ENCODE data around the gene PPP2R2B. TPM values are rescaled to one million over a fixed set of nuclear protein-coding genes. Genes with fewer than 3 reads are reported as not detected.

The PPP2R2B gene
- total RNA-seq, 2 donors from 2014 or later: 9.5 to 29.8 TPM

DNA sequence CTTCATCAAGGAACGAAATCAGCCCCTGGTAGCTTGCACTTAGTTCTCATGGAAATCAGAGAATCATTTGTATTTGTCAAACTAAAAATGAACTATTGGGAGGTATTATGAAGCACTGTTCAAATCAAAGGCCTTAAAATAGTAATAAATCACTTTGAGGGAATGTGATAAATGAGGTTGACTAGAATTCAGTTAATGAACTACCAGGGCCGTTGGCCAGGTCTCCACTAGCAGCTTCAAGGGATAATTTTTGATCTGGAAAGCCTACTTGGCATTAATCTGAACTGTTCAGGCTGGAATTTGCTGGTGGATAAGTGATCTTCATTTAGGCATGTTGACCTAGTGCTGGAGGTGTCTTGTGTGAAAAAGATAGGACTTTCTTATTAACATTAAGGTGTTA, 286.2 kb downstream of the PPP2R2B start:
- H3K27me3 ChIP-seq (replicated peaks; ENCODE audit: insufficient read depth): no peaks in the 10 kb centered on the region
- DNase-seq (ENCODE audit: low spot score) (no peak), ATAC-seq (ENCODE audit: insufficient number of reproducible peaks, low FRiP score, low read depth) (no peak)
- no peak overlapping the region for H3K4me3 ChIP-seq
- no peaks in the 10 kb centered on the region for H3K9me3 ChIP-seq
- no peak overlapping the region for H3K27ac ChIP-seq
- TF ChIP-seq, protein P1, sequence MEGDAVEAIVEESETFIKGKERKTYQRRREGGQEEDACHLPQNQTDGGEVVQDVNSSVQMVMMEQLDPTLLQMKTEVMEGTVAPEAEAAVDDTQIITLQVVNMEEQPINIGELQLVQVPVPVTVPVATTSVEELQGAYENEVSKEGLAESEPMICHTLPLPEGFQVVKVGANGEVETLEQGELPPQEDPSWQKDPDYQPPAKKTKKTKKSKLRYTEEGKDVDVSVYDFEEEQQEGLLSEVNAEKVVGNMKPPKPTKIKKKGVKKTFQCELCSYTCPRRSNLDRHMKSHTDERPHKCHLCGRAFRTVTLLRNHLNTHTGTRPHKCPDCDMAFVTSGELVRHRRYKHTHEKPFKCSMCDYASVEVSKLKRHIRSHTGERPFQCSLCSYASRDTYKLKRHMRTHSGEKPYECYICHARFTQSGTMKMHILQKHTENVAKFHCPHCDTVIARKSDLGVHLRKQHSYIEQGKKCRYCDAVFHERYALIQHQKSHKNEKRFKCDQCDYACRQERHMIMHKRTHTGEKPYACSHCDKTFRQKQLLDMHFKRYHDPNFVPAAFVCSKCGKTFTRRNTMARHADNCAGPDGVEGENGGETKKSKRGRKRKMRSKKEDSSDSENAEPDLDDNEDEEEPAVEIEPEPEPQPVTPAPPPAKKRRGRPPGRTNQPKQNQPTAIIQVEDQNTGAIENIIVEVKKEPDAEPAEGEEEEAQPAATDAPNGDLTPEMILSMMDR (IDR thresholded peaks at IDR 0.05): no peak
- H3K4me1 ChIP-seq (ENCODE audit: control insufficient read depth in 1 of 2, low read depth in 2 of 2): no peaks in the 10 kb centered on the region
- peaks cover 11% of the 10 kb centered on the region for H3K36me3 ChIP-seq

DNA sequence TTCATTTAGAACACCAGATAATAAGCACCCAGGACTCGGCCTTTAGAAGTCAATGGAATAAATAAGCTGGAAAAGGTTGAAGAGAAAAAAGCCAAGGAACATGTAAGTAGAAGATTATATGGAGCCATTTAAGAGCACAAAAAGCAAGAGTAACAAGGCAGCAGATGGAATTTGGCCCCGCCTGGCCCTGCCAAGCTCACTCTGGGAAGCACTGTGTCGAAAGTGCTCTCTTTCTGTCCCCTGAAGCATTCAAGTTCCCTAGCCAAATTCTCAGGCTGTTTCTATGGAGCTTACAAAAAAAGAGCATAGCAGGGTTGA, 289.6 kb downstream of the PPP2R2B start:
- Histone ChIP-seq H3K4me1 (ENCODE audit: control insufficient read depth in 1 of 2, low read depth in 2 of 2) (no peaks in the 10 kb centered on the region), H3K27ac (no peak overlapping the region), H3K4me3 (no peak overlapping the region), H3K9me3 (no peaks in the 10 kb centered on the region), H3K36me3 (peaks cover 11% of the 10 kb centered on the region), H3K27me3 (replicated peaks; ENCODE audit: insufficient read depth) (no peaks in the 10 kb centered on the region)
- no peak for ATAC-seq (ENCODE audit: insufficient number of reproducible peaks, low FRiP score, low read depth)
- TF ChIP-seq, protein P1 (IDR thresholded peaks at IDR 0.05): no peak
- no peak for DNase-seq (ENCODE audit: low spot score)

DNA sequence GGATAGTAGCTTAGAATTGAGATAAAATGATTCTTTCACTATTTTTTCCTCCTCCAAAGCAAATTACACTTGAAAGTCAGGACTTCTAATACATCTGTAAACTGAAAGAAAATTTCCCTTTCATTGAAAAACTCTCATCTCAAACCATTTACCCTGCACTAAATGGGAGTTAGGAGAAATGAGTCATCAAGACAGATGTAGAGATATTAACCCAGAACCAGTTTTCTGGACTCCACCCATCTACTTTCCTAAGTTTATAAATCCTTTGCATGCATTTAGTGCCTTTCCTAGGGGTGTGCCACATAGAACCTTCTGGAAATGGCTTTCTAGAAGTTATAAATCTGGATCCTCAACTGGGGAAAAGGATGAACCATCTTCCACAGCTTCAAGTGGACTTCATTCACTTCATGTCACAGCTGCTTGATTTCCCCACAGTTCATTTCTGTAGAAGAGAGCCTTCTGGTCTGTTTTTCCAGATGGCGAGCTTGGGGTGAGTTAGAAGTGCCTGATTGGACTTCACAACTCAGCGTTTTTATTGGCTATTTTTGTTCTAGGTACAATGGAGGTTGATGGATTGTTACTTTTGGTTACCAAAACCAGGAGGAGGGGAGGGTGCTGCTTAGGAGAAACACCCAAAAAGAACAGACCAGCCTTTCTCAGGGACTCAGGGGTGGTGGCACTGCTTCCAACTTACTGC, 290.1 kb downstream of the PPP2R2B start:
- ATAC-seq (ENCODE audit: insufficient number of reproducible peaks, low FRiP score, low read depth): no peak
- TF ChIP-seq, protein P1 (IDR thresholded peaks at IDR 0.05): no peak

DNA sequence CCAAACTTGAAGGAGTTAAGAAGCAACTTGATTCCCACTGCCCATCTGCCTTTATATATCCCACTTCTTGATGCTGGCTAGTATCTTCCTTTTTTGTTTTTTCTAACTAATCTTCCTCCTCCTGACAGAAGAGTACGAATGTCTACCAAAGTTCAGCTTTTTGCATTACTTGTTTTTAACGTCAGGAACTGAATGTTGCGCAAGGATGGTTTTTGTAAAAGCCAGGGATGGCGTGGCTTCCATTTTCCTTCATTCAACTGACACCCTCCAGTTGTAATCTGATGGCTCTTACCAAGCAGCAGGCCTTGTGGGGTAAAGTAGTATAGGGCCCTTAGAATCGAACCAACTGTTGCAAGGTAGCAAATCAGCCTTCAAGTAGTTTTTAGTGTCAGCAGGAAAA, 291.8 kb downstream of the PPP2R2B start:
- Histone ChIP-seq H3K27ac (no peak overlapping the region), H3K27me3 (replicated peaks; ENCODE audit: insufficient read depth) (no peaks in the 10 kb centered on the region), H3K4me1 (ENCODE audit: control insufficient read depth in 1 of 2, low read depth in 2 of 2) (no peaks in the 10 kb centered on the region), H3K36me3 (no peaks in the 10 kb centered on the region), H3K9me3 (no peaks in the 10 kb centered on the region), H3K4me3 (no peak overlapping the region)
- no peak for ATAC-seq (ENCODE audit: insufficient number of reproducible peaks, low FRiP score, low read depth)
- TF ChIP-seq, protein P1 (IDR thresholded peaks at IDR 0.05): no peak
- DNase-seq (ENCODE audit: low spot score): no peak

More for the DNA sequence above, 290.1 kb downstream of the PPP2R2B start:
- Histone ChIP-seq H3K4me1 (ENCODE audit: control insufficient read depth in 1 of 2, low read depth in 2 of 2) (no peaks in the 10 kb centered on the region), H3K9me3 (no peaks in the 10 kb centered on the region), H3K27ac (no peak overlapping the region), H3K27me3 (replicated peaks; ENCODE audit: insufficient read depth) (no peaks in the 10 kb centered on the region), H3K4me3 (no peak overlapping the region), H3K36me3 (peaks cover 11% of the 10 kb centered on the region)
- no peak for DNase-seq (ENCODE audit: low spot score)

DNA sequence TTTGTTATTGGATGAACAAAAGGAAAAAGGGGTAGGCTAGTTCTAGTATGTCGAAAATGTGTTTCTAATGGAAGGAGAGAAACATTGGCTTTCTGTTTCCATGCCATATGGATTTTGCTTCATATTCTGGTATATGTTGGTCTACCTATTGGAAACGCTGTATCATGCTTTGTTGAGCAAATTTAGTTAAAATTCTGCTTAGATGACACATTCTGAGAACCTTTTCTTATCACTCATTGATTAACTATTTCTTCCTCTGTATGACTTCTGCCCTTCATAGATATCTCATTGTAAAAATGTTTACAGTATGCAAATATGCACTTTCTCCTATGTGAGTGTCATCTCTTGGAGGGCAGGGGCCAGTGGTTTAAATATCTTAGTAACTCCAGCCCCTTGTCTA, 293.8 kb downstream of the PPP2R2B start:
- no peak for ATAC-seq (ENCODE audit: insufficient number of reproducible peaks, low FRiP score, low read depth)
- TF ChIP-seq, protein P1 (IDR thresholded peaks at IDR 0.05): no peak

More for the DNA sequence above, 293.8 kb downstream of the PPP2R2B start:
- Histone ChIP-seq H3K27ac (no peak overlapping the region), H3K27me3 (replicated peaks; ENCODE audit: insufficient read depth) (no peaks in the 10 kb centered on the region), H3K36me3 (no peaks in the 10 kb centered on the region), H3K4me3 (no peak overlapping the region), H3K4me1 (ENCODE audit: control insufficient read depth in 1 of 2, low read depth in 2 of 2) (no peaks in the 10 kb centered on the region), H3K9me3 (no peaks in the 10 kb centered on the region)
- no peak for DNase-seq (ENCODE audit: low spot score)

All from thoracic aorta (tissue), 2 donors.